Measurements from ENCODE around the gene MGAT4A. TPM values are rescaled to one million over a fixed set of nuclear protein-coding genes. Genes with fewer than 3 reads are reported as not detected.
"Not testable (repeated sequence)": the region's sequence is repeated elsewhere in the genome, so short reads cannot be mapped to it uniquely, and the experiment has no call there.

The MGAT4A gene
- total and polyA plus RNA-seq, 5 donors from 2014 or later: 101 to 143 (median 127) TPM

- H3K4me1 Mint-ChIP-seq: peaks cover 44 to 80% (median 60%) of the 10 kb centered on the region in 4 donors
- peaks cover 0 to 16% (median 3%) of the 10 kb centered on the region in 7 donors for H3K9me3 Mint-ChIP-seq
- DNase-seq (peak in 2 of 3 donors; percentile 68 to 78), ATAC-seq (ENCODE audit: low read depth in 2 of 2) (peak; percentile 58 to 61)
- H3K4me1 ChIP-seq (ENCODE audit: control insufficient read depth, insufficient read depth, low read length, poor library complexity, severe bottlenecking): peaks cover 49% of the 10 kb centered on the region
- H3K27ac Mint-ChIP-seq: peak overlapping the region; percentile 88 to 97 (median 97)
- peak overlapping the region; percentile 75 to 92 (median 87) for H3K4me3 Mint-ChIP-seq
- peak overlapping the region; percentile 71 for H3K27ac ChIP-seq (ENCODE audit: insufficient read depth, low read length, poor library complexity, severe bottlenecking)
- H3K27me3 ChIP-seq (ENCODE audit: control insufficient read depth, insufficient read depth, low read length): no peaks in the 10 kb centered on the region
- peaks cover 46% of the 10 kb centered on the region for H3K36me3 Mint-ChIP-seq
- peaks cover 4% of the 10 kb centered on the region for H3K36me3 ChIP-seq (ENCODE audit: control insufficient read depth, insufficient read depth, low read length)
- H3K27me3 Mint-ChIP-seq: peaks cover 8% of the 10 kb centered on the region
- no peaks in the 10 kb centered on the region for H3K9me3 ChIP-seq (ENCODE audit: control insufficient read depth in 2 of 2, low read length in 2 of 2)
- H3K4me3 ChIP-seq (ENCODE audit: low read depth, low read length): peak overlapping the region; percentile 87
These were observed 67.3 kb downstream of the MGAT4A start for GRCh38 chr2:98663511-98664090.

DNA sequence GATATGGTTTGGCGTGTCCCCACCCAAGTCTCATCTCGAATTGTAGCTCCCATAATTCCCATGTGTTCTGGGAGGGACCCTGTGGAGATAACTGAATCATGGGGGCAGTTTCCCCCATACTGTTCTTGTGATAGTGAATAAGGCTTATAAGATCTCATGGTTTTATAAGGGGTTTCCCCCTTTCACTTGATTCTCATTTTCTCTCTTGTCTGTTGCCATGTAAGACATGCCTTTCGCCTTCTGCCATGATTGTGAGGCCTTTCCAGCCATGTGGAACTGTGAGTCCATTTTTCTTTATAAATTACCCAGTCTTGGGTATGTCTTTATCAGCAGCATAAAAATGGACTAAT is 71.5 kb downstream of the MGAT4A start:
- not testable (repeated sequence) for H3K9me3 Mint-ChIP-seq; H3K27me3 Mint-ChIP-seq; ATAC-seq (ENCODE audit: low read depth in 2 of 2); H3K9me3 ChIP-seq (ENCODE audit: control insufficient read depth in 2 of 2, low read length in 2 of 2); H3K27me3 ChIP-seq (ENCODE audit: control insufficient read depth, insufficient read depth, low read length); H3K36me3 ChIP-seq (ENCODE audit: control insufficient read depth, insufficient read depth, low read length)
- H3K4me1 ChIP-seq (ENCODE audit: control insufficient read depth, insufficient read depth, low read length, poor library complexity, severe bottlenecking): peaks cover 55% of the 10 kb centered on the region
- DNase-seq: peak in 1 of 3 donors; percentile 38
- peak overlapping the region; percentile 71 for H3K27ac ChIP-seq (ENCODE audit: insufficient read depth, low read length, poor library complexity, severe bottlenecking)
- H3K4me3 Mint-ChIP-seq: peak overlapping the region; percentile 77 to 88 (median 80)
- H3K27ac Mint-ChIP-seq: peak overlapping the region; percentile 94 to 99 (median 98)
- H3K4me3 ChIP-seq (ENCODE audit: low read depth, low read length): peak overlapping the region; percentile 87
- peaks cover 42% of the 10 kb centered on the region for H3K36me3 Mint-ChIP-seq
- H3K4me1 Mint-ChIP-seq: peaks cover 52 to 84% (median 70%) of the 10 kb centered on the region in 4 donors

DNA sequence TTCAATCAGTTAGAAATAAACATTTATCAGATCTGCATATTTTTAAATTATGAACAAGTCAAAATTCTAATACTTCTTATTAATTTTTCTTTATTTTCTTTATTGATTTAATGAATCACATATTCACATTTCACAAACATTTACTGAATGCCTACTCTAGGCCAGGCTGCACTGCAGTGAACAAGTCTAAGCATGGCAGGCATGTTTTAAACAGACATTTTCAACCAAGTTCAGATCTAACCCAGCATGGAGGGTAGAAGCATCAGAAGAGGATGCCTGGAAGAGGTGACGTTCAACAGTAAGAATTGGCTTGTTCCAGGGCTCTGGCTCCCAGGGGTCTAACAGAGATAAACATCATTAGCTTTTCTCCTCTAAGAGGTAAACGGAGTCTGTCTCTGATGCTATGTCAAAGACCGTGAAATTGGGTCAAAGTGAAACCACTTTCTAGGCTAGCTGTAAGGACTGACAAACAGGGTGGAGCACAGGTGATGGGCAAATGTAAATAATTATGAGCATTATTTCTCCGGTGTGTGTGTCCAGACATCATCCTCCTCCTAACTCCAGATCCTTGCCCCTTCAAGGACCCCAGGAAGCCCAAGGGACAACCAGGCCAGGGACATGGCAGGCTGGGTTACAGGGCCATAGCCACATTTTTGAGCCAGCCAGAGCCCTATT is 72.0 kb downstream of the MGAT4A start:
- Histone ChIP-seq H3K36me3 (ENCODE audit: control insufficient read depth, insufficient read depth, low read length) (peaks cover 2% of the 10 kb centered on the region), H3K27ac (ENCODE audit: insufficient read depth, low read length, poor library complexity, severe bottlenecking) (peak overlapping the region; percentile 71), H3K4me3 (ENCODE audit: low read depth, low read length) (peak overlapping the region; percentile 87), H3K9me3 (ENCODE audit: control insufficient read depth in 2 of 2, low read length in 2 of 2) (no peaks in the 10 kb centered on the region), H3K27me3 (ENCODE audit: control insufficient read depth, insufficient read depth, low read length) (no peaks in the 10 kb centered on the region), H3K4me1 (ENCODE audit: control insufficient read depth, insufficient read depth, low read length, poor library complexity, severe bottlenecking) (peaks cover 58% of the 10 kb centered on the region)
- H3K27ac Mint-ChIP-seq: peak overlapping the region; percentile 94 to 99 (median 98)
- H3K27me3 Mint-ChIP-seq: peaks cover 8% of the 10 kb centered on the region
- H3K4me3 Mint-ChIP-seq: peak overlapping the region; percentile 77 to 88 (median 80)
- ATAC-seq (ENCODE audit: low read depth in 2 of 2) (peak; percentile 31 to 42), DNase-seq (peak in 2 of 3 donors; percentile 21 to 76)
- H3K4me1 Mint-ChIP-seq: peaks cover 51 to 85% (median 73%) of the 10 kb centered on the region in 4 donors
- H3K36me3 Mint-ChIP-seq: peaks cover 47% of the 10 kb centered on the region
- H3K9me3 Mint-ChIP-seq: peaks cover 0 to 8% (median 0%) of the 10 kb centered on the region in 7 donors

- H3K4me1 ChIP-seq (ENCODE audit: control insufficient read depth, insufficient read depth, low read length, poor library complexity, severe bottlenecking): peaks cover 55% of the 10 kb centered on the region
- H3K4me3 Mint-ChIP-seq: peak overlapping the region; percentile 58 to 88 (median 76)
- no peaks in the 10 kb centered on the region for H3K27me3 ChIP-seq (ENCODE audit: control insufficient read depth, insufficient read depth, low read length)
- peaks cover 0 to 8% (median 0%) of the 10 kb centered on the region in 7 donors for H3K9me3 Mint-ChIP-seq
- peak overlapping the region; percentile 87 for H3K4me3 ChIP-seq (ENCODE audit: low read depth, low read length)
- H3K27ac ChIP-seq (ENCODE audit: insufficient read depth, low read length, poor library complexity, severe bottlenecking): peak overlapping the region; percentile 71
- peaks cover 4% of the 10 kb centered on the region for H3K27me3 Mint-ChIP-seq
- peak; percentile 44 to 62 for ATAC-seq (ENCODE audit: low read depth in 2 of 2)
- DNase-seq: peak; percentile 22 to 48 (median 41)
- peaks cover 58 to 87% (median 79%) of the 10 kb centered on the region in 4 donors for H3K4me1 Mint-ChIP-seq
- H3K9me3 ChIP-seq (ENCODE audit: control insufficient read depth in 2 of 2, low read length in 2 of 2): no peaks in the 10 kb centered on the region
- peak overlapping the region; percentile 77 to 97 (median 93) for H3K27ac Mint-ChIP-seq
- H3K36me3 Mint-ChIP-seq: peaks cover 57% of the 10 kb centered on the region
- H3K36me3 ChIP-seq (ENCODE audit: control insufficient read depth, insufficient read depth, low read length): peaks cover 2% of the 10 kb centered on the region
These were observed 74.1 kb downstream of the MGAT4A start for GRCh38 chr2:98656800-98657199.

DNA sequence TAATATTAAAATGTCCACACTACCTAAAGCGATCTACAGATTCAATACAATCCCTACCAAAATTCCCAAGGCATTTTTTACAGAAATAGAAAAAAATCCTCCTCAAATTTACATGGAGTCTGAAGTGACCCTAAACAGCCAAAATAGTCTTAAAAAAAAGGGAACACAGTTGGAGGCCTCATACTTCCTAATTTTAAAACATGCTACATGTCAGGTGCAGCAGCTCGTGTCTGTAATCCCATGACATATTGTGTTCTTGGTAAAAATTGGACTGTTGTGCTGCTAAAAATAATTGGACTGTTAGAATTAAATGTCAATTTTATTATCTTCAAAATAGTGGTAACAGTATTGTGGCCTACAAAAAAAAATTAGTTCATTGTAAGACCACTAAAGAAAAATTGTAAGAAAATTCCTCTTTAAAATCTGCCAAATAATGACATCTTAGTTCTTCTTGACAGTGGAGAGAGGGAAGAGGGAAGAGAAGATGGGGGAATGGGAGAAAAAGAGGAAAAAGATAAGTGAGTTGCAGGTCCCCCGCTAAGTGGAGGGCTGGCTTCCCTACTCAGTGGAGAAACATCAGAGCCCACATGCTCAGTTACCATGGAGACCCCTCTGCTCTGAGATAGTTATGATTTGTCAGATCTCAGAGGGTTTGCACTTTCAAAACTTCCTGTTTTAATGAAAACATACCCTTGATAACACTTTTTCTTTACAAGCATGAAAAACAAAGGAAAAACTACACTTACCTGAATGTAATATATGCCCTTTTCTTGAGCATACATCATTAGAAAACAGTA is 76.0 kb downstream of the MGAT4A start:
- Histone ChIP-seq H3K9me3 (ENCODE audit: control insufficient read depth in 2 of 2, low read length in 2 of 2) (no peaks in the 10 kb centered on the region), H3K27me3 (ENCODE audit: control insufficient read depth, insufficient read depth, low read length) (no peaks in the 10 kb centered on the region), H3K27ac (ENCODE audit: insufficient read depth, low read length, poor library complexity, severe bottlenecking) (peak overlapping the region; percentile 71), H3K4me3 (ENCODE audit: low read depth, low read length) (peak overlapping the region; percentile 87), H3K4me1 (ENCODE audit: control insufficient read depth, insufficient read depth, low read length, poor library complexity, severe bottlenecking) (peaks cover 53% of the 10 kb centered on the region), H3K36me3 (ENCODE audit: control insufficient read depth, insufficient read depth, low read length) (peaks cover 7% of the 10 kb centered on the region)
- H3K27me3 Mint-ChIP-seq: no peaks in the 10 kb centered on the region
- DNase-seq: peak; percentile 33 to 66 (median 56)
- H3K9me3 Mint-ChIP-seq: peaks cover 0 to 9% (median 0%) of the 10 kb centered on the region in 7 donors
- peak overlapping the region; percentile 55 to 81 (median 62) for H3K4me3 Mint-ChIP-seq
- H3K4me1 Mint-ChIP-seq: peaks cover 55 to 87% (median 79%) of the 10 kb centered on the region in 4 donors
- peaks cover 60% of the 10 kb centered on the region for H3K36me3 Mint-ChIP-seq
- ATAC-seq (ENCODE audit: low read depth in 2 of 2): peak; percentile 59 to 62
- peak overlapping the region; percentile 83 to 93 (median 87) for H3K27ac Mint-ChIP-seq

GRCh38 chr2:98650998-98651397 is 79.9 kb downstream of the MGAT4A start:
- Mint-ChIP-seq H3K4me3 (peak overlapping the region in 1 of 4 donors; percentile 88), H3K27ac (peak overlapping the region in 2 of 3 donors; percentile 70 to 88), H3K27me3 (no peaks in the 10 kb centered on the region), H3K36me3 (peaks cover 58% of the 10 kb centered on the region), H3K4me1 (peaks cover 47 to 72% (median 65%) of the 10 kb centered on the region in 4 donors), H3K9me3 (peaks cover 0 to 10% (median 0%) of the 10 kb centered on the region in 7 donors)
- Histone ChIP-seq H3K27ac (ENCODE audit: insufficient read depth, low read length, poor library complexity, severe bottlenecking) (no peak overlapping the region), H3K36me3 (ENCODE audit: control insufficient read depth, insufficient read depth, low read length) (peaks cover 33% of the 10 kb centered on the region), H3K27me3 (ENCODE audit: control insufficient read depth, insufficient read depth, low read length) (no peaks in the 10 kb centered on the region), H3K4me1 (ENCODE audit: control insufficient read depth, insufficient read depth, low read length, poor library complexity, severe bottlenecking) (peaks cover 42% of the 10 kb centered on the region), H3K4me3 (ENCODE audit: low read depth, low read length) (peak overlapping the region; percentile 21), H3K9me3 (ENCODE audit: control insufficient read depth in 2 of 2, low read length in 2 of 2) (no peaks in the 10 kb centered on the region)
- ATAC-seq (ENCODE audit: low read depth in 2 of 2) (no peak), DNase-seq (no peak)

DNA sequence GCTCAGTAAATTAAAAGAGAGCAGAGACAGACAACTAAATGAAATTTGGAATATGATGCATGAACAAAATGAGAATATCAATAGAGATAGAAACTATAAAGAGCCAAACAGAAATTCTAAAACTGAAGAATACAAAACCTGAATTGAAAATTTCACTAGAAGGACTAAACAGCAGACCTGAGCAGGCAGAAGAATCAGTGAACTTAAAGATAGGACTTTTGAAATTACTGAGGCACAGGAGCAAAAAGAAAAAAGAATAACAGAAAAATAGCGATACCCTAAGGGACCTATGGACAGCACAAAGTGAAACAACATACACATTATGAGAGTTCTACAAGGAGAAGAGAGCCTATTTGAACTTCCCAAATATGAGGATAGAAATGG is 80.9 kb downstream of the MGAT4A start:
- peaks cover 31% of the 10 kb centered on the region for H3K36me3 ChIP-seq (ENCODE audit: control insufficient read depth, insufficient read depth, low read length)
- Mint-ChIP-seq H3K4me3 (peak overlapping the region in 1 of 4 donors; percentile 50), H3K36me3 (peaks cover 51% of the 10 kb centered on the region), H3K27me3 (no peaks in the 10 kb centered on the region), H3K9me3 (peaks cover 0 to 10% (median 0%) of the 10 kb centered on the region in 7 donors), H3K27ac (peak overlapping the region; percentile 3 to 70 (median 62)), H3K4me1 (peaks cover 44 to 64% (median 57%) of the 10 kb centered on the region in 4 donors)
- ATAC-seq (ENCODE audit: low read depth in 2 of 2) (no peak), DNase-seq (no peak)
- no peaks in the 10 kb centered on the region for H3K9me3 ChIP-seq (ENCODE audit: control insufficient read depth in 2 of 2, low read length in 2 of 2)
- H3K4me3 ChIP-seq (ENCODE audit: low read depth, low read length): peak overlapping the region; percentile 4
- peaks cover 33% of the 10 kb centered on the region for H3K4me1 ChIP-seq (ENCODE audit: control insufficient read depth, insufficient read depth, low read length, poor library complexity, severe bottlenecking)
- no peak overlapping the region for H3K27ac ChIP-seq (ENCODE audit: insufficient read depth, low read length, poor library complexity, severe bottlenecking)
- no peaks in the 10 kb centered on the region for H3K27me3 ChIP-seq (ENCODE audit: control insufficient read depth, insufficient read depth, low read length)
